Measurements from ENCODE around the gene IFITM2.
"Not testable (repeated sequence)": the region's sequence is repeated elsewhere in the genome, so short reads cannot be mapped to it uniquely, and the experiment has no call there.

The IFITM2 gene

GRCh38 chr11:304061-304506 lies 3.5 kb upstream of the IFITM2 start:
- CTCF ChIA-PET: interaction anchor here (0.7 to 3.7 kb wide), 6 partner anchors 12 to 212 kb away, joined by 3 to 33 read pairs (median 3); no protein-coding TSS in a partner anchor
- POLR2A ChIA-PET: no interaction called here
- DNase-seq (ENCODE audit: extremely low spot score): no peak
- no peak for TF ChIP-seq CTCF (IDR thresholded peaks at IDR 0.05; ENCODE audit: control extremely low read depth, extremely low read depth, low read depth, missing control alignments)

- peak; percentile 73 for DNase-seq (ENCODE audit: extremely low spot score)
- CTCF ChIA-PET: interaction anchor here (0.7 to 3.7 kb wide), 14 partner anchors 11 to 211 kb away, joined by 3 to 33 read pairs (median 4); no protein-coding TSS in a partner anchor
- POLR2A ChIA-PET: no interaction called here
- peak; percentile 69 for TF ChIP-seq CTCF (IDR thresholded peaks at IDR 0.05; ENCODE audit: control extremely low read depth, extremely low read depth, low read depth, missing control alignments)
These were observed 2.4 kb upstream of the IFITM2 start for GRCh38 chr11:304915-305843.

- ChIA-PET CTCF (interaction anchor here (0.6 to 3.7 kb wide), 14 partner anchors 11 to 159 kb away, joined by 3 to 33 read pairs (median 4); no protein-coding TSS in a partner anchor), POLR2A (no interaction called here)
- no peak for TF ChIP-seq CTCF (IDR thresholded peaks at IDR 0.05; ENCODE audit: control extremely low read depth, extremely low read depth, low read depth, missing control alignments)
- DNase-seq (ENCODE audit: extremely low spot score): no peak
These were observed 1.8 kb upstream of the IFITM2 start for GRCh38 chr11:305844-306211.

GRCh38 chr11:306645-307371 lies 808 bp upstream of the IFITM2 start:
- DNase-seq (ENCODE audit: extremely low spot score): no peak
- no peak for TF ChIP-seq CTCF (IDR thresholded peaks at IDR 0.05; ENCODE audit: control extremely low read depth, extremely low read depth, low read depth, missing control alignments)
- ChIA-PET CTCF (interaction anchor here (1.0 to 3.7 kb wide), 12 partner anchors 10 to 90 kb away, joined by 3 to 33 read pairs (median 4); no protein-coding TSS in a partner anchor), POLR2A (no interaction called here)

- ChIA-PET CTCF (interaction anchor here (0.8 to 1.8 kb wide), 5 partner anchors 8 to 58 kb away, joined by 3 to 14 read pairs (median 4); no protein-coding TSS in a partner anchor), POLR2A (interaction anchor here (0.6 kb wide), 1 partner anchor 42 kb away, joined by 3 read pairs; no protein-coding TSS in a partner anchor)
- DNase-seq (ENCODE audit: extremely low spot score): not testable (repeated sequence)
These were observed 1.4 kb downstream of the IFITM2 start for GRCh38 chr11:308740-309665.

- POLR2A ChIA-PET: interaction anchor here (0.6 kb wide), 1 partner anchor 41 kb away, joined by 3 read pairs; no protein-coding TSS in a partner anchor
These were observed 2.5 kb downstream of the IFITM2 start for GRCh38 chr11:309979-310572.

GRCh38 chr11:311013-311748 lies 3.6 kb downstream of the IFITM2 start:
- CTCF ChIA-PET: interaction anchor here (0.7 to 1.6 kb wide), 3 partner anchors 12 to 60 kb away, joined by 3 to 6 read pairs (median 3); no protein-coding TSS in a partner anchor
- POLR2A ChIA-PET; DNase-seq (ENCODE audit: extremely low spot score): not testable (repeated sequence)

More at GRCh38 chr11:309979-310572, 2.5 kb downstream of the IFITM2 start:
- CTCF ChIA-PET: interaction anchor here (0.8 to 1.8 kb wide), 3 partner anchors 10 to 60 kb away, joined by 3 to 14 read pairs (median 4); no protein-coding TSS in a partner anchor
- not testable (repeated sequence) for DNase-seq (ENCODE audit: extremely low spot score)
